ENCODE data around the gene PARD3. TPM values are rescaled to one million over a fixed set of nuclear protein-coding genes. Genes with fewer than 3 reads are reported as not detected.

The PARD3 gene
- total RNA-seq, 1 experiment from 2014 or later, result 44.2 TPM

DNA sequence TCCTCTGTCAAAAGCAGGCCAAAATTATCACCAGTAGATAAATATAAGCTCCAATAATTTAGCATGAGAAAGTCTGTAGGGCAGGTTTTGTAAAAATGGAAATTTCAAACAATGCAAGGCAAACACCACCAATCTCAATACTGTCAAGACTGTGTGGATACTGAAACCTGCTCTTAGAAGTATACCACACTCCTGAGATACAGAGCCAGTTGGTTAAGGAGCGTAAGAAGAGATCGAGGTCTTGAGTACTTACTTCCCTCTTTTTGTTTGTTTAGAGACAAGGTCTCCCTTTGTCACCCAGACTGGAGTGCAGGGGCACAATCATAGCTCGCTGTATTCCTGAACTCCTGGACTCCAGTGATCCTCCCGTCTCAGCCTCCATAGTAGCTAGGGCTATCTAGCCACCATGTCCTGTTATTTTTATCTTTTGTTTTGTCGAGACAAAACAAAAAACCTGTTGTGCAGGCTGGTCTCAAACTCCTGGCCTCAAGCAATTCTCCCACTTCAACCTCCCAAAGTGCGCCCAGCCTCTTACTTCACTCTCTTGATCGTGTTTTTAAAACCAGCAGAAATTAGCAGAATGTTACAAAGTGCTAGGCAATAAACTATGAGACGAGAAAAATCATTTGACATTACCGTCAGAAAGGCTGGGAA lies 205.7 kb downstream of the PARD3 start:
- no peak for DNase-seq (ENCODE audit: low read depth, low spot score)
- in situ Hi-C loops (cut with HindIII; ENCODE audit: low pct_unique_long_range_greater_than_20kb, low sequenced_read_pairs), result no loop called here

DNA sequence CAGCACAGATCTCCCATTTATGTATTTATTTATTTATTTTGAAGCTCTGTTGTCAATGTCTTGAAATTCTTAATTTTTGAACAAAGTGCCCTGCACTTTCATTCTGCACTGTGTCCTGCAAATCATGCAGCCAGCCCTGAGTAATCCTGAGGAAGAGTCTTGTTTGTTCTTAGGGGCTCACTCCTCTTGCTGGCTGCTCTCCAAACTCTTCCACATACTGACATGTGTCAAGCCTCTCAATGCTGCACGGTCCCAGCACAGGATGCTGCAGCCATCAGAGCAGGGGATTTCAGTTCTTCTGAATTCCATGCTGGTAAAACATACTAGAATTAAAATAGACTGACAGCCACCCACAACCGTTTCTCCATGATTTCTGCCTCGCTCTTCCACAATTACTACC lies 207.2 kb downstream of the PARD3 start:
- DNase-seq (ENCODE audit: low read depth, low spot score), result no peak
- in situ Hi-C loops (cut with HindIII; ENCODE audit: low pct_unique_long_range_greater_than_20kb, low sequenced_read_pairs), result no loop called here

DNA sequence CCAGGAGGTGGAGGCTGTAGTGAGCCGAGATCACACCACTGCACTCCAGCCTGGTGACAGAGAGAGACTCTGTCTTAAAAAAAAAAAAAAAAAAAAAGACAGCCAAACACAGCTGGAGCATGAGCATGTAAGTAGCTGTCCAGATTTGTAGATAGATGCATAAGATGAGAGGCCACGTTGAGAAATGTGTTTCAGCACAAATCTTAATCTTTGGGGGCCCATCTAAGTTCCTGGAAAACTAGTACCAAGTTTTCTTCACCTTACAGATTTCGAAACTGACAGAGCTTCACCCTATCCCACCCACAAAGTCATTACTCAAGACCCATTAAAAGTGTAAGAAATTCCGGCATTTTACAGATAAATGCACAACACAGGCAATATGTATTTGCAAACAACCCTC lies 208.2 kb downstream of the PARD3 start:
- no peak for DNase-seq (ENCODE audit: low read depth, low spot score)
- in situ Hi-C loops (cut with HindIII; ENCODE audit: low pct_unique_long_range_greater_than_20kb, low sequenced_read_pairs), result no loop called here

DNA sequence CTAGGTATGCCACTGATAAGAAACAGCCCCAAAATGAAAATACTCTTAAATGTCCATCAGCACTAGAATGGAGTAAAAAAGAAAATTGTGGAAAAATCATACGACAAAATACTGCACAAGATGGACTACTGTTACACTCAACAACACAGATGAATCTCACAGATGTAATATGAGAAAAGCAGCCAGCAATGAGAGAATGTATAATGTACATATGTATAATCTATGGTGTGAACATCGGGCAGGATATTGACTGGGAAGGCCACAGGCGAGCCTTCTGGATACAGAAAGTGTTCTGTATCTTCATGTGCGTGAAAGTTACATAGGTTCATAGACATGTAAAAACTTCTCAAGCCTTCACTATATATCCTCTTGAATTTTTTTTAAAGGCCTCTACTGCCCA lies 212.6 kb downstream of the PARD3 start:
- in situ Hi-C loops (cut with HindIII; ENCODE audit: low pct_unique_long_range_greater_than_20kb, low sequenced_read_pairs), result no loop called here
- no peak for DNase-seq (ENCODE audit: low read depth, low spot score)

DNA sequence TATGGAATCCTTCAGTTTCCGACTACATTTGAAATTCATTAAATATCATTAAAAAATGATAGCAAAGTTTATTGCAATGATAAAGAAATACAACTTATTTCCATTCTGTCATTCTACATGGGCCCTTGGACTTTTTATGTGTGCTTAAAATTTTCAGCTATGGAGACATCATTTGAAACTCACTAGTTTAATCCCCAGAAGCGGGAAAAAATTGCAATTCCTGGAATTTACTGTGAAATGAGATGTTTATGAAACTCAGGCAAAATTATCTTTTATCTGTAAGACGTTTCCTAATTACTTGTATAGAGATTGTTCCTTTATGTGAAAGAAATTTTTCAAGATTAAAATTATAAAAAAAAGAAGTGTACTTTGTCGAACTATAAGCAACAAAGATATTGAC lies 213.4 kb downstream of the PARD3 start:
- in situ Hi-C loops (cut with HindIII; ENCODE audit: low pct_unique_long_range_greater_than_20kb, low sequenced_read_pairs), result no loop called here
- no peak for DNase-seq (ENCODE audit: low read depth, low spot score)

DNA sequence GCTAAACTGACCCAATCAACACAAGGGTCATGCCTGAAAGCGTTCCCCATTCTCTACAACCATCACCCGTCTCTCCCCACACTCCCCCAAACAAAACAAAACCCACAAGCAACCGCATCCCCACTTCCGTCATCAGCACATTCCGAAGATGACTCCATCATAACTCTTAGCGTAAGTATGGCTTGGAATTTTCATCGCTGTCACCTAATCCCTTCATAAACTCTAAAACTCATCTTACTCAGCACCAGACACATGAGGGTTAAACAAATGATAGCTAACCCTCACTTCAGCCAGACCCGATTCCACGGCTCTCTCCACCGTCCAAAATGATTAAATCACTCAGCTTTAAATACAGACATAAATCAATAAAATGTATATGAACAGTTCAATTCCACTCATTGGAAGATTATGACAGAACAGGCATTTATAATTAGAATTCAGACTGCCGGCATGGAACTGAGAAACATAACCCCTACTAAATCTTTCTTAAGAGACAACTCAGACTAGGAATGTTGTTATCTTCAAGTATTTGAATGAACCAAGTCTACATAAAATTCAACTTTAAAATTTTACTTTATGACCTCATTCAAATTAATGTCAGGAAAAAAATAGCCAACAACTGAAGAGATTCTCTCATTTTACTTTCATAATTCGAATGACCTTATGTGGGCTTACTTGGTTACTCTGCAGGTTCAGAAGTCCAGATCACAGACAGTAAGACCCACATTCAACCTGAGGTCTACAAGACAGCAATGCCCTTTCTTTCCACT lies 215.9 kb downstream of the PARD3 start:
- no peak for DNase-seq (ENCODE audit: low read depth, low spot score)
- in situ Hi-C loops (cut with HindIII; ENCODE audit: low pct_unique_long_range_greater_than_20kb, low sequenced_read_pairs), result no loop called here

DNA sequence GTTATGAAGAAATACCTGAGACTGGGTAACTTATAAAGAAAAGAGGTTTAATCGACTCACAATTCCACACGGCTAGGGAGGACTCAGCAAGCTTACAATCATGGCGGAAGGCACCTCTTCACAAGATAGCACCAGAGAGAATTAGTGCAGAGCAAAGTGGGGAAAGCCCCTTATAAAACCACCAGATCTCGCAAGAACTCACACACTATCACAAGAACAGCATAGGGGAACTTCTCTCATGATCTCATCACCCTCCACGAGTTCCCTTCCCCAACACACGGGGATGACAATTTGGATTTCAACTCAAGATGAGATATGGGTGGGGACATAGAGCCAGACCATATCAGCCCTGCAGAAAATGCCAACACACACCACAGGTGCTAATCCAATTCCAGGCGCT lies 218.7 kb downstream of the PARD3 start:
- in situ Hi-C loops (cut with HindIII; ENCODE audit: low pct_unique_long_range_greater_than_20kb, low sequenced_read_pairs), result no loop called here
- DNase-seq (ENCODE audit: low read depth, low spot score), result no peak

DNA sequence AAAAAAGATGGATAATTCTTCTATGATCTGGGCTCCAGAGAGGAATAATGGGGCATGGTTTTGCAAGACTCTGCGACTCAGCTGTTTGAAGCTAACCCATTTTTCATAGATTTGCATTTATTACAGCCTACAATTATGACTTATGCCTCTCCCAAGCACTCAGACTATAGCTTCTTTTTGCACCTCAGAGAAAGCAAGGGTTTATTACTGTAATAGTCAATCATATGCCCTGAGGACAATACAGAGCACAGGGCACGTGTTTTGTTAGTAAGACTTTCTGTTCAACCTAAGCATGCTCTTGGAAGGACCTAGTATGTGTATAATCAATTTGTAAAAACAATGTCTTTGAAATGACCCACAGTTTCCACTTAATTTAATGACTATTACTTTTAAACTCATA lies 221.2 kb downstream of the PARD3 start:
- DNase-seq (ENCODE audit: low read depth, low spot score), result peak; percentile 21
- in situ Hi-C loops (cut with HindIII; ENCODE audit: low pct_unique_long_range_greater_than_20kb, low sequenced_read_pairs), result no loop called here

DNA sequence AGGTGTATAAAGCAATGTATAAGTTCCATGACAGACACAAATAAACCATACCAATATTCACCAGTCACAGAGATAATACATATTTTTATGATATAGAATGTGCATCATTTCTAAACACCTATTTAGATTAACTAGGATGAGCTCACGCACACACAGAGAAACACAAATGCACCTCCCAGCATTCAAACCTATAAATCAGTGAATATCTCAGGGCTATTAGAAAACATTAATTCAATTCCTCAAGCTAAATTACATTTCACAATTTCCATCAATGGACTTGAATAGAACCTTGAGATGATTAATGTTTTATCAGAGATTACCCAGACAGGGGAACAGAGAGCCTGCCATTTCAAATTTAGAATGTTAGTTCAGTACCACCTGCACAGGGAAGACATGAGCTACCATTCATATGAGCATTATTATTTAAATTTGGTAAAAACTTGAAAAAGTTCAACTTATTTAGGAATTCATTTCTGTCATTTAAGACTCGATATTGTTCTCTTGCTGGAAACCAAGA lies 221.7 kb downstream of the PARD3 start:
- in situ Hi-C loops (cut with HindIII; ENCODE audit: low pct_unique_long_range_greater_than_20kb, low sequenced_read_pairs), result no loop called here
- no peak for DNase-seq (ENCODE audit: low read depth, low spot score)

DNA sequence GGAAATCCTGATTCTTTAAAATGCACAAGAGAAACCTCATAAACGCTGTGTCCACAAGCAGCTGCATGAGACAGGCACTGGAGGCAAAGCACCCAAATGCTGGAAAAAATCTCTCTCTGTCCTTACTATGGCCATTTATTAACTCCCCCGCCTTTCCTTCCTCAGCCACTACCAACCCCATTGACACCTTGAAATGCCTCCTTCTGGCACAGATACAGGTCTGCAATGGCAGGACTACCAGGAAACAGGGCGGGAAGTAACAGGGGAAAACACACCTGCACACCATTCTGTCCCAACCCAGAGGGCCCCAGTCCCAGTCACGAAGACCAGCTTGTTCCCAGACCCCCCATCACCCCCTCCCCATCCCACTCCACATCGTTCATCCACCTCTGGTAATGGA lies 224.3 kb downstream of the PARD3 start:
- in situ Hi-C loops (cut with HindIII; ENCODE audit: low pct_unique_long_range_greater_than_20kb, low sequenced_read_pairs), result no loop called here
- DNase-seq (ENCODE audit: low read depth, low spot score), result no peak

DNA sequence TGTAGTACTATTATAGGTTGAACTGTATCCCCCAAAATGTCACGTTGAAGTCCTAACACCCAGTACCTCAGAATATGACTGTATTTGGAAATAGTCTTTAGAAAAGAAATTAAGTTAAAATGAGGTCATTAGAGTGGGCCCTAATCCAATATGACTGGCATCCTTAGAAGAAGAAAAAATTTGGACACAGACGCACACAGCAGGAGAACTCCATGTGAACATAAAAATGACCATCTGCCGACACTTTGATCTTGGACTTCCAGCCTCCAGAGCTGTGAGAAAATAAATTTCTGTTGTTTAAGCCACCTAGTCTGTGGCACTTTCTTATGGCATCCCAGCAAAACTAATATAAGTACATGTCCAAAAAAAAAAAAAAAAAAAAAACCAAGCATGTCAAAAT lies 225.8 kb downstream of the PARD3 start:
- in situ Hi-C loops (cut with HindIII; ENCODE audit: low pct_unique_long_range_greater_than_20kb, low sequenced_read_pairs), result no loop called here
- no peak for DNase-seq (ENCODE audit: low read depth, low spot score)

DNA sequence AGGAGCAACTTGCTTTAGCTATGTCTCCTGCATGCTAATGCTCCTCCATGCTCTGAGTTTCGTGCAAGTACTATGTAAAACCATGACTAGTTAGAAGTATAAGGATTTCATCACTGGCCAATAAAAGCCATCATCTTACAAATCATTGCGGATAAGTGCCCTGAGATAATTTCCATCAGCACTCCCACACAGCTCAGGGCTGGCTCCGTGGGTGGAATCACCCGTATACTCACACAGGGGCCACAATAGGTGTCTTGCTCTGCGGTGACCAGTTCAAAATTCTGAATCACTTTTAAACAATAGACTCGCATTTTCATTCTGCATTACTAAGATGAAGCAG lies 227.4 kb downstream of the PARD3 start:
- in situ Hi-C loops (cut with HindIII; ENCODE audit: low pct_unique_long_range_greater_than_20kb, low sequenced_read_pairs), result no loop called here
- no peak for DNase-seq (ENCODE audit: low read depth, low spot score)

DNA sequence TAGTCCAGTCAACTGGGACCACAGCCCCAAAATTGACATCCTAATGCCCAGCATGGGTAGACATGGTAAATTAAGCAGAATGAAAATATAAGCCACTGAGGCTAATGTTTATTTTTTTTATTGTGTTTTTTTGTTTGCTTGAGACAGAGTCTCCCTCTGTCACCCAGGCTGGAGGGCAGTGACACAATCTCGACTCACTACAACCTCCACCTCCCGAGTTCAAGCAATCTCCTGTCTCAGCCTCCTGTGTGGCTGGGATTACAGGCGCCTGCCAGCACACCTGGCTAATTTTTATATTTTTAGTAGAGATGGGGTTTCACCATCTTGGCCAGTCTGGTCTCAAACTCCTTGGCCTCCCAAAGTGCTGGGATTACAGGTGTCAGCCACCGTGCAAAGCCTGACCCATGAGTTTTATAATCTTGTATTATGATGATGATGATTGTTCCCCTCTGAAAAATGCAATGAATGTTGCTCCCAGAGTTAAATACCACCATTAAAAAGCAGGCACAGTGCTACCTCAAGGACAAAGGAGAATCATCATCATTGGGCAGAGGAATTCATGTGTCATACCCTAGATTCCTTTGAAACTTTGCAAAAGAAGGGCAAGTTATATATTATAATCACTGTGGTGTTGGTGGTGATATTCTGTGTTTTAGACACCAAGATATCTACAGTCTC lies 228.0 kb downstream of the PARD3 start:
- no peak for DNase-seq (ENCODE audit: low read depth, low spot score)
- in situ Hi-C loops (cut with HindIII; ENCODE audit: low pct_unique_long_range_greater_than_20kb, low sequenced_read_pairs), result no loop called here

DNA sequence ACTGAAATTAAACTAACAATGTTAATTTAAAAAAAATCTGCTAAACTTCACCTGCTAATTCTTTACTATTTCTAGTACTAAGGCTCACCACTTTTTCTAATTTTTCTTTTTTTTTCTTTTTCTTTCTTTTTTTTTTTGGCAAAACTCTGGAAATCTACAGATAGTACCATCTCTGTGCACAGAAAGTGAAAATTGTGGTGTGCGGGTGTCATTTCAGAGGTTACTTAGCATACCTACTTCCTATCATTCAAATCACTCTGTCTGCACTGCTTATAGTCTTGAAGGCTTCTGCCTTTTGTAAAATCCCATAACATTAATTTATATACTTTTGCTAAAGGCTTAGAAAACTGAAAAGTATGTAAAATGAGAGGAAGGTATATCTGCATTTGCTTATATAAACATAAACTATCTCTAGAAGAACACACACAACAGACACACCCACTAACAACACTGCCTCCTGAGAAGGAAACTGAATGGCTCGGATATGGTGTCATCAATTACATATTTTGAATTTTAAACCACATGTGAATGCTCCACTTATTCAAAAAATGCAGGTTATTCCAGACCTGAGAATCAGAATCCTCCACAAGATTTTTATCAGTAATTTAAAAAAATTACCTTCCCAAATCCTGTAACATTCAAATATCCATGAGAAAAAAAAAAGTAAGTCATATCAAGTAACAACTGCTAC lies 229.5 kb downstream of the PARD3 start:
- in situ Hi-C loops (cut with HindIII; ENCODE audit: low pct_unique_long_range_greater_than_20kb, low sequenced_read_pairs), result no loop called here
- DNase-seq (ENCODE audit: low read depth, low spot score), result no peak

DNA sequence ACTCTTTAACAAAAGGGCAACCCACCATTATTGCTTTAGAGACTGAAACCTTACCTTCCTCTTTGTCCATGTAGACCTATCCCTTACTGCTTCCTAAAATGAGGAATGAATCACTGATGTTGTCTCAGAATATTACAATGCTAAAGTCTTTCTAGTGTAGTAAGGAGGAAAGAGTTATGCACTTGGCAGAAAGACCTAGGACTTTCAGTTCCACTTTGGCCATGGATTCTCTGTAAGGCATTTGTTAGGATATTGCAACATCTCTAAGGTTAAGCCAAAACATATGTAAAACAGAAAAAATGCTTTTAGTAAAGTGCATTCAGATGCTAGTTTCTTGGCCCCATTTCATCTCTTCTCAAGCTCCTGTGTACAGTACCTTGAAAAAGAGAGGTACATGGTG lies 230.9 kb downstream of the PARD3 start:
- in situ Hi-C loops (cut with HindIII; ENCODE audit: low pct_unique_long_range_greater_than_20kb, low sequenced_read_pairs), result no loop called here
- no peak for DNase-seq (ENCODE audit: low read depth, low spot score)

DNA sequence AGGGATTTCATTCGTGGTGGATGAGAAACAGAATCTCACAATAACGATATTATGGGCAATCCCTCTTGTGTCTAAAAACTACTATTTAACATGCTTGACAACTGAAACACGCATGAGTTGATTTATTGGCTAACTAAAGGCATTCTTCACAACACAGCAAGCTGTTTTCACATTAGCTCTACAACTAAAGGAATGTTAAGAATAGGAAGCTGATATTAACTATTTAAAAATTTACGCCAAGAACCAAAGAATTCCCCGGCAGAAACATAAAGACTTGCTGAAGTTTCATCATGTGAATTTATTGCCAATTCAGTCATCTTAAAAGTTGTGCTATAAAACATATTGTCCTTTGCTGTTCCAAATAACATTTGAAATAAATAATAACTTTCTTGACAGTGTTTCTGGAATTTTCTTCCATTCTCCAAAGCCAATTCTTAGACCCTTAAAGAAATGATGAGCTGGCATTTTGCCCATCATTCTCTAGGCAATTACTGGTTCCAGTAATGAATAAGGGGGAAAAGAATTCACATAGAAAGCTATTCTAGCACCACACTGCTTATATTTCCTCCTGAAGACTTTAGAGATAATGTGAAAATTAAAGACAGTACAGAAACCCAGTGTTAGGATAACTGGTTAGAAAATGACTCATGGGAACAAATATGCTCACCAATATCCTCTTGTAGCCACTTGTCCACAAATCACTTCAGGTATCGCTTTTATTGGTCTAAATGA lies 233.1 kb downstream of the PARD3 start:
- no peak for DNase-seq (ENCODE audit: low read depth, low spot score)
- in situ Hi-C loops (cut with HindIII; ENCODE audit: low pct_unique_long_range_greater_than_20kb, low sequenced_read_pairs), result no loop called here

DNA sequence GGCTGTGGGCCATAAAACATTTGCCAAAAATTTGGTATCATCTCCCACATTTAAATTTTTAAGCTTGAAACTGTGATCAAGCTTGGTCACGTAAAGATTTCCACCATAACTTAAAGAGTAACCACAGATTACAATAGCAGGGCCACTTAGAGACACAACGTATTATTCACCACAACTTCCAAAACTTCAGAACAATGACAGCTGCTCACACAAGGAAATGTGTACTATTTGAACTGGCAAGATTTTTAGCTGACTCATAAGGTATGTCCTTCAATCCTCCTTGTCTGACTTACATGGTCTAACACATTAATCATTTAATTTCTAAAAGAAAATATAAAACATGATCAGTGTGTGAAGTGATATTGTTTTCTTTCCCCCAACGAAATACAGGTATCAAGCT lies 234.5 kb downstream of the PARD3 start:
- in situ Hi-C loops (cut with HindIII; ENCODE audit: low pct_unique_long_range_greater_than_20kb, low sequenced_read_pairs), result no loop called here
- DNase-seq (ENCODE audit: low read depth, low spot score), result no peak

DNA sequence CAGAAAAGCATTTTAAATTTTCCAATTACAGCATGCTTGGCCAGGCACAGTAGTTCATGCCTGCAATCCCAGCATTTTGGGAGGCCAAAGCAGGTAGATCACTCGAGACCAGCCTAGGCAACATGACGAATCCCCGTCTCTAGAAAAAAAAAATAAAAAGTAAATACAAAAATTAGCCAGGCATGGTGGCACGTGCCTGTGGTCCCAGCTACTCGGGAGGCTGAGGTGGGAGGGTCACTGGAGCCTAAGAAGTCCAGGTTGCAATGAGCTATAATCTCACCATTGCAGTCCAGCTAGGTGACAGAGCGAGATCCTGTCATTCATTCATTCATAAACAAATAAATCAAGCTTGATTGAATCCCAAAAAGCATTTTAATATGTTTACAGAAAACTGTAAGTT lies 234.9 kb downstream of the PARD3 start:
- DNase-seq (ENCODE audit: low read depth, low spot score), result no peak
- in situ Hi-C loops (cut with HindIII; ENCODE audit: low pct_unique_long_range_greater_than_20kb, low sequenced_read_pairs), result no loop called here
